HFFc6 (cell line): ENCODE data around the gene SLC25A24. TPM values are rescaled to one million over a fixed set of nuclear protein-coding genes. Genes with fewer than 3 reads are reported as not detected.
"Not testable (repeated sequence)": the region's sequence is repeated elsewhere in the genome, so short reads cannot be mapped to it uniquely, and the experiment has no call there.

Source experiments
- DNase-seq: peaks from one replicate; pipeline ENCODE4 v3.0.0-alpha.2; 2018
- H3K27ac Mint-ChIP-seq: 2 replicates; pipeline ENCODE4 v1.8.0; 2020; ENCODE audit warnings: mild to moderate bottlenecking, mixed read lengths
- H3K27me3 Mint-ChIP-seq: 2 replicates; pipeline ENCODE4 v1.8.0; 2021; ENCODE audit warnings: mild to moderate bottlenecking, moderate library complexity, mixed read lengths; ENCODE audit not compliant: insufficient read depth
- H3K36me3 Mint-ChIP-seq: 2 replicates; pipeline ENCODE4 v1.8.0; 2021; ENCODE audit warnings: low read depth, mixed read lengths
- H3K4me1 Mint-ChIP-seq: 2 replicates; pipeline ENCODE4 v1.8.0; 2020; ENCODE audit warnings: low read depth, mixed read lengths
- H3K4me3 Mint-ChIP-seq: 2 replicates; pipeline ENCODE4 v1.8.0; 2020; ENCODE audit warnings: mild to moderate bottlenecking, moderate library complexity, mixed read lengths
- H3K9me3 Mint-ChIP-seq: 2 replicates; pipeline ENCODE4 v1.8.0; 2020; ENCODE audit warnings: mild to moderate bottlenecking, mixed read lengths
- total RNA-seq, 6 experiments: library from RNA; stranded (reverse); fragmentation: NEBNext Ultra II Directional; extraction: Animal tissue kit (Norgen Biotek cat#: 25700); gene quantifications; 2 replicates in 1 of 6; 3 replicates in 5 of 6; pipeline ENCODE4 v1.2.3, GENCODE V29; 2021
- TF ChIP-seq, protein P1 (sequence below): fragments of 200-600 bp; sonication (generic); IDR thresholded peaks from 2 replicates; pipeline ENCODE4 v1.5.0; 2021; ENCODE audit warnings: antibody characterized with exemption, mild to moderate bottlenecking

SLC25A24 gene
- total RNA-seq, 6 experiments from 2014 or later = 34.5 to 44.6 (median 39.9) TPM

DNA sequence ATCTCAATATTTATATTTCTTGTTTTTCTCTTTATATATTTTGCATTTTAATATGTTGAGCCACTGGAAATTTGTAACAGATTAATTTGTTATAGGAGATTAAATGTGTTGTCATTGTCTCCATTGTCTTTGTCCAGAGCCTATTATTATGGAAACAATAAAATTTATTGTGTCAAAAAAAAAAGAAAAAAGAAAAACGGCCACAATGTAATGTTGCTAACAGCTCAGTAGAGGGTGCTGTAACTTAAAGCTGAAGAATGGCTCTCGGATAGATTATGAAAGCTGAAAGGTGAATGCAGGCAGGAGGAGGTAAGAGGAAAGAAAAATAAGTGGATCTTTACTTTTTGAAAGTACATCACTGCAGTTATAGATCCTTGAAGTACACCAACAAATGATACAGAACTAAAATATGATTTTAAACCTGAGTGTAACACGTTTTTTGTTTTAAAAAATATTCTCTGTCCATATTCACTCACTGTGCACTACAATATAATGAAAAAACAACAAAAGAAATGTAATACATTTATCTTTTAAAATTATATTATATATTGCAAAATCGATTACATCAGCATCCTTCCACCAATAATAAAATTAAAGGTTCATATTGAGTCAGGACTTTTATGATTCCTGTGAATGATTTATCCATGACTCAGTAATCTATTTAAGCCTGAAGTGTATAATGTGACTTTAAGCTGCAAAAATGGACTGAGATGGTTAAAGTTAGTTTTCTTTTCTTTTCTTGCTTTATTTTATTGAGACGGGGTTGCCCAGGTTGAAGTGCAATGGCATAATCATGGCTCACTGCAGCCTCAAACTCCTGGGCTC, 14.7 kb upstream of the SLC25A24 start:
- TF ChIP-seq, protein P1, sequence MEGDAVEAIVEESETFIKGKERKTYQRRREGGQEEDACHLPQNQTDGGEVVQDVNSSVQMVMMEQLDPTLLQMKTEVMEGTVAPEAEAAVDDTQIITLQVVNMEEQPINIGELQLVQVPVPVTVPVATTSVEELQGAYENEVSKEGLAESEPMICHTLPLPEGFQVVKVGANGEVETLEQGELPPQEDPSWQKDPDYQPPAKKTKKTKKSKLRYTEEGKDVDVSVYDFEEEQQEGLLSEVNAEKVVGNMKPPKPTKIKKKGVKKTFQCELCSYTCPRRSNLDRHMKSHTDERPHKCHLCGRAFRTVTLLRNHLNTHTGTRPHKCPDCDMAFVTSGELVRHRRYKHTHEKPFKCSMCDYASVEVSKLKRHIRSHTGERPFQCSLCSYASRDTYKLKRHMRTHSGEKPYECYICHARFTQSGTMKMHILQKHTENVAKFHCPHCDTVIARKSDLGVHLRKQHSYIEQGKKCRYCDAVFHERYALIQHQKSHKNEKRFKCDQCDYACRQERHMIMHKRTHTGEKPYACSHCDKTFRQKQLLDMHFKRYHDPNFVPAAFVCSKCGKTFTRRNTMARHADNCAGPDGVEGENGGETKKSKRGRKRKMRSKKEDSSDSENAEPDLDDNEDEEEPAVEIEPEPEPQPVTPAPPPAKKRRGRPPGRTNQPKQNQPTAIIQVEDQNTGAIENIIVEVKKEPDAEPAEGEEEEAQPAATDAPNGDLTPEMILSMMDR = peak; percentile 83
- not testable (repeated sequence) for H3K27ac Mint-ChIP-seq

DNA sequence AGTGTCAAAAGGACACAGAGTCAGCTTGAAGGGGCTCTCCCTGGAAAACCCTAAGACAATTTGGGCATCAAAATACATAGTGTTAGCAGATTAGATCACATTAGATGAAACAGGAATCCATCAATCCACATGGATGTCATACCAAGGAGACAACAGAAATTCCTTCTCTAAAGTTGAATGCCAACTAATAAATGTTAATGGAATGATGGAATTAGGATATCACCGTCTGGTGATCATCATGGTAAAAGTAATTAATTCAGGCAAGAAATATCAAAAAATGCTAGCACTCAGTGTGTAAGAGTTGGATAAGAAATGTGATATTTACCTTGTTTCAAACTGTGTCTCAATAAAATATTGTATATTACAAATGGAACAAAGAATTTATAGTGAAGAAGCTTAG, 10.9 kb upstream of the SLC25A24 start:
- no peaks in the 10 kb centered on the region for H3K9me3 Mint-ChIP-seq
- no peak for DNase-seq
- H3K4me3 Mint-ChIP-seq = no peak overlapping the region
- TF ChIP-seq, protein P1 = no peak
- no peaks in the 10 kb centered on the region for H3K36me3 Mint-ChIP-seq
- H3K27ac Mint-ChIP-seq = no peak overlapping the region
- H3K27me3 Mint-ChIP-seq = peaks cover 37% of the 10 kb centered on the region
- H3K4me1 Mint-ChIP-seq = peaks cover 6% of the 10 kb centered on the region

More for the DNA sequence above, 14.7 kb upstream of the SLC25A24 start:
- Mint-ChIP-seq H3K4me1 (peaks cover 12% of the 10 kb centered on the region), H3K4me3 (0 out of 2 replicates have a peak overlapping the region, but pooled peaks have one; percentile 20)
- H3K36me3 Mint-ChIP-seq, DNase-seq, H3K9me3 Mint-ChIP-seq, H3K27me3 Mint-ChIP-seq: not testable (repeated sequence)

DNA sequence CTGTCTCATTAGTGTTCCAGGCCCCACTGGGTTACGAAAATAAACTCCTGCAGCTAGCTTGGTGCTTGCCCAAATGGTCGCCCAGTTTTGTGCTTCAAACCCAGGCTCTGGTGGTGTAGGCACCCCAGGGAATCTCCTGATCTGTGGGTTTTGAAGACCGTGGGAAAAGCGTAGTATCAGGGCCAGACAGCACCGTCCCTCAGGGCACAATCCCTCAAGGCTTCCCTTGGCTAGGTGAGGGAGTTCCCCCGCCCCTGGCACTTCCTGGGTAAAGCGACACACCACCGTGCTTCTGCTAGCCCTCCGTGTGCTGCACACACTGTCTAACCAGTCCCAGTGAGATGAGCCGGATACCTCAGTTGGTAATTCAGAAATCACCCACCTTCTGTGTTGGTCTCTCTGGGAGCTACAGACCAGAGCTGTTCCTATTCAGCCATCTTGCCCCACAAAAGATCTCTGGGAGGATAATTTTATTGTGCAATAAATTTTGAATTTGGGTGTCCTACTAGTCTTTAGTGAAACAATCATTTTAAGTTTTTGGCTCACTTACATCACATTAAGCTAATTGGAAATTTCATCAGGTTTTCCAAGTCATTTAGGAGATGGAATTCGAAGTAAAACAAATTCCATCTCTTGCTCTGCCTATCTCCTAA, 9.4 kb upstream of the SLC25A24 start:
- H3K4me3 Mint-ChIP-seq = no peak overlapping the region
- DNase-seq = no peak
- peaks cover 39% of the 10 kb centered on the region for H3K27me3 Mint-ChIP-seq
- no peak overlapping the region for H3K27ac Mint-ChIP-seq
- H3K4me1 Mint-ChIP-seq = peaks cover 2% of the 10 kb centered on the region
- TF ChIP-seq, protein P1 = no peak
- H3K9me3 Mint-ChIP-seq = peaks cover 8% of the 10 kb centered on the region; the same call in 1 of the 2 replicates
- no peaks in the 10 kb centered on the region for H3K36me3 Mint-ChIP-seq

DNA sequence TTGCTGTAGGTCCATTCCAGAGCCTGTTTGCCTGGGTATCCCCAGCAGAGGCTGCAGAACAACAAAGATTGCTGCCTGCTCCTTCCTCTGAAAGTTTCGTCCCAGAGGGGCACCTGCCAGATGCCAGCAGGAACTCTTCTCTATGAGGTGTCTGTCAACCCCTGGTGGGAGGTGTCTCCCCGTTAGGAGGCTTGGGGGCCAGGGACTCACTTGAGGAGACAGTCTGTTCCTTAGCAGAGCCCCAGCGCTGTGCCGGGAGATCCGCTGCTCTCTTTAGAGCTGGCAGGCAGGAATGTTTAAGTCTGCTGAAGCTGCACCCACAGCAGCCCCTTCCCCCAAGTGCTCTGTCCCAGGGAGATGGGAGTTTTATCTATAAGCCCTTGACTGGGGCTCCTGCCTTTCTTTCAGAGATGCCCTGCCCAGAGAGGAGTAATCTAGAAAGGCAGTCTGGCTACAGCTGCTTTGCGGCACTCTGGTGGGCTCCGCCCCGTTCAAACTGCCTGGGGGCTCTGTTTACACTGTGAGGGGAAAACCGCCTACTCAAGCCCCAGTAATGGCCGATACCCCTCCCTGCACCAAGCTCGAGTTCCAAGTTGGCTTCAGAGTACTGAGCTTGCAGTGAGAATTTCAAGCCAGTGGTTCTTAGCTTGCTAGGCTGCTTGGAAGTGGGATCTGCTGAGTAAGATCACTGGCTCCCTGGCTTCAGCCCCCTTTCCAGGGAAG, 8.7 kb upstream of the SLC25A24 start:
- H3K36me3 Mint-ChIP-seq = peaks cover 3% of the 10 kb centered on the region; the same call in 1 of the 2 replicates
- peaks cover 39% of the 10 kb centered on the region for H3K27me3 Mint-ChIP-seq
- H3K4me1 Mint-ChIP-seq = no peaks in the 10 kb centered on the region
- peaks cover 8% of the 10 kb centered on the region; the same call in 1 of the 2 replicates for H3K9me3 Mint-ChIP-seq
- no peak for DNase-seq
- TF ChIP-seq, protein P1 = no peak
- no peak overlapping the region for H3K27ac Mint-ChIP-seq
- H3K4me3 Mint-ChIP-seq = no peak overlapping the region

DNA sequence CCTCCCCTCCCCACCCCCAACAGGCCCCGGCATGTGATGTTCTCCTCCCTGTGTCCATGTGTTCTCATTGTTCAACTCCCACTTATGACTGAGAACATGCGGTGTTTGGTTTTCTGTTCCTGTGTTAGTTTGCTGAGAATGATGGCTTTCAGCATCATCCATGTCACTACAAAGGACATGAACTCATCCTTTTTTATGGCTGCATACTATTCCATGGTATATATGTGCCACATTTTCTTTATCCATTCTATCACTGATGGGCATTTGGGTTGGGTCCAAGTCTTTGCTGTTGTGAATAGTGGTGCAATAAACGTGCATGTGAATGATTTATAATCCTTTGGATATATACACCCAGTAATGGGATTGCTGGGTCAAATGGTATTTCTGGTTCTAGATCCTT, 3.4 kb upstream of the SLC25A24 start:
- DNase-seq, H3K4me3 Mint-ChIP-seq, H3K27ac Mint-ChIP-seq, H3K9me3 Mint-ChIP-seq: not testable (repeated sequence)
- Mint-ChIP-seq H3K27me3 (peaks cover 17% of the 10 kb centered on the region), H3K4me1 (peaks cover 18% of the 10 kb centered on the region), H3K36me3 (peaks cover 13% of the 10 kb centered on the region)
